GM10266 (cell line): ENCODE measurements around the gene MED16.
"Not testable (repeated sequence)": the region's sequence is repeated elsewhere in the genome, so short reads cannot be mapped to it uniquely, and the experiment has no call there.

ENCODE experiments used
- DNase-seq: peaks from one replicate; pipeline ENCODE4 v3.0.0; 2012; ENCODE audit errors: extremely low spot score
- TF ChIP-seq, protein P1 (sequence below): IDR thresholded peaks from 2 replicates; pipeline ENCODE4 v1.5.1; 2012; ENCODE audit warnings: mild to moderate bottlenecking, low read depth; ENCODE audit not compliant: control insufficient read depth, insufficient read depth; ENCODE audit errors: missing control alignments

The MED16 gene

DNA sequence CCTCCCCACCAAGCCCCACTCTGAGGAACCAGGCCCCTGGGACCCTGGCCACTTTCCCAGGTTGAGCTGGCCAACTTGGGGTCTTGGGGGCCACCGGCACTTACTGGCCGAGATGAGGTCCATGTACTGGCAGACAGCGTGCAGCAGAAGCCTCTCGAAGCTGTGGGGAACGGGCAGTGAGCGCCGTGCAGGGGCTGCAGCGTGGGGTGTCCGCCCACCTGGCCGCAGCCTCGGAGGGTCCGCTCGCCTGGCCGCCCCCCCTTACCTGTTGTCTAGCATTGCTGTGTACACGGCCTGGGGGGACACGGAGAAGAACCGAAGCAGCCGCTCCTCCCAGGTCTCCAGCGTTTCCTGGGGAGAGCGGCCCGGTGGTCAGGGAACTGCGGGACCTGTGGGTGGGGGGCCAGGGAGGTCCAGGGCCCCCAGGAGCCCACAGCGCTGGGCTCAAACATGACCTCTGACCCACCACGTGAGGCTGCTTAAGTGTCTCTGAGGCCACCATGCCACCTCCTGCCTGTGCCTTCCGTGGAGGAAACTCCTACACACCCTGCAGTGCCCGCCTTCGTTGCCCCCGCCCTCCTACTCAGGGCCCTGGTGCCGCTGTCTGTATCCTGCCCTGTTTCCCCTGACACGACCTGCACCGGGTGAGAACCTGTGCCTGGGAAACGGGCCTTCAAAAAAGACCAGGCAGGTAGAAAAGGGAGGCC is 6.5 kb upstream of the MED16 start:
- TF ChIP-seq, protein P1, sequence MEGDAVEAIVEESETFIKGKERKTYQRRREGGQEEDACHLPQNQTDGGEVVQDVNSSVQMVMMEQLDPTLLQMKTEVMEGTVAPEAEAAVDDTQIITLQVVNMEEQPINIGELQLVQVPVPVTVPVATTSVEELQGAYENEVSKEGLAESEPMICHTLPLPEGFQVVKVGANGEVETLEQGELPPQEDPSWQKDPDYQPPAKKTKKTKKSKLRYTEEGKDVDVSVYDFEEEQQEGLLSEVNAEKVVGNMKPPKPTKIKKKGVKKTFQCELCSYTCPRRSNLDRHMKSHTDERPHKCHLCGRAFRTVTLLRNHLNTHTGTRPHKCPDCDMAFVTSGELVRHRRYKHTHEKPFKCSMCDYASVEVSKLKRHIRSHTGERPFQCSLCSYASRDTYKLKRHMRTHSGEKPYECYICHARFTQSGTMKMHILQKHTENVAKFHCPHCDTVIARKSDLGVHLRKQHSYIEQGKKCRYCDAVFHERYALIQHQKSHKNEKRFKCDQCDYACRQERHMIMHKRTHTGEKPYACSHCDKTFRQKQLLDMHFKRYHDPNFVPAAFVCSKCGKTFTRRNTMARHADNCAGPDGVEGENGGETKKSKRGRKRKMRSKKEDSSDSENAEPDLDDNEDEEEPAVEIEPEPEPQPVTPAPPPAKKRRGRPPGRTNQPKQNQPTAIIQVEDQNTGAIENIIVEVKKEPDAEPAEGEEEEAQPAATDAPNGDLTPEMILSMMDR: no peak
- DNase-seq: no peak

DNA sequence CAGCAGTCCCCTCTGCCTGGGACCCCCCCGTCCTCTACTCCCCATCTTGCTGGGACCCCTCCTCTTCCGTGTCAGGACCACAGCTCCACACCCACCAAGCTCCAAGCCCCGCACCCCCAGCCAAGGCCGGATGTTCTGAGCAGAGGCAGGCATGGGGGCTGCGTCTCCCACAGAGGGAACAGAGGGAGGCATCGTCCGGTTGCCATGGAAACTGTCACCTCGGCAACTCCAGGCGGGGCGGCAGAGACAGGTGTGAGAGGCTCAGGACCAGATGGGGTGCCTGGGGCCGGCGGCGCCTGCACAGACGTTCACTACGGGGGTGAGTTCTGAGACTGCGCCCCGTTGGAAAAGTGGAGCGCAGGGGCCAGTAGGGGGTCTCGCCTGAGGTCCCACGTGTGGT is 5.7 kb upstream of the MED16 start:
- TF ChIP-seq, protein P1: no peak
- DNase-seq: no peak

DNA sequence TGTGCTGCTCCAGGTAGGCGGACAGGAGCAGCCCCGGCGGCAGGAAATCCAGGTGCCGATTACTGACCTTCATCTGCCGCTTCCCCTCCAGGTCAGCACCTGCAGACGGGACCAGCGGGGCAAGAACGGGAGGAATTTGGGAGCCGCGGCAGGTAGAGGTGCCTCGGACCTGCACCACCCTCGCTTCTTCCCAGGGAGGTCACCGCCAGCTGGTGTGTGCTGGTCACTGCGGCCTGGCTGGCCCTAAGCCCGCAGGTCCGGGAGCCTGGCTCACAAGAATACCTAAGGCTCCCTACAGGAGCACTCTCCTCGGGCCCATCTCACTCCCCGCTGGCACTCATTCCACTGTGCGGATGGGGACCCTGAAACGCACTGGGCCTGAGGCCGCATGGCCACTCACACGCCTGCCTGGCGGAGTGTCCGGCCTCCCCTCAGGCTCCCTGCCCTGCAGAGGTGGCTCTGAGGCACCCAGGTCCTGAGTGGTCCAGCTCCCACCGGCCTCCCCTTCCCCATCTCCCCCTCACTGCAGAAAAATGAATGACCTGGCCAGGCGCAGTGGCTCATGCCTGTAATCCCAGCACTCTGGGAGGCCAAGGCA is 4.6 kb upstream of the MED16 start:
- TF ChIP-seq, protein P1: peak; percentile 9
- no peak for DNase-seq

DNA sequence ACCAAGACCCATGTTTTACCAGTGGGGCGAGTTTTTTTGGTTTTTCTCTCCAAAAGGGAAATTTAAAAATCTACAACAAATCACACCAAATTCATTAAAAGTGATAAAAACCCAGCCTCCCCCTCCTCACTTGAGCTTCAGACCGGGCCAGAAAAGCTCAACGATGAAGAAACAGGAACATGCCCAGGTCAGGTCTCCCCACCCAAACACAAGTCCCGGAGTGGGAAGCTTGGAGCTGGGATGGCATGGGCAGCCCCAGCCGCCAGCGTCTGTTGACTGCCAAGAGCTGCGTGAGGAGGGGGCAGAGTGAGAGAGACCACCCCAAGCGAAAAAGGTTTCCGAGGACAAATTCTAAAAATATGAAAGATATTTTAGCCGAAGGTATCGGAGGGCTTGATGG is 4.0 kb upstream of the MED16 start:
- TF ChIP-seq, protein P1: no peak
- DNase-seq: no peak

DNA sequence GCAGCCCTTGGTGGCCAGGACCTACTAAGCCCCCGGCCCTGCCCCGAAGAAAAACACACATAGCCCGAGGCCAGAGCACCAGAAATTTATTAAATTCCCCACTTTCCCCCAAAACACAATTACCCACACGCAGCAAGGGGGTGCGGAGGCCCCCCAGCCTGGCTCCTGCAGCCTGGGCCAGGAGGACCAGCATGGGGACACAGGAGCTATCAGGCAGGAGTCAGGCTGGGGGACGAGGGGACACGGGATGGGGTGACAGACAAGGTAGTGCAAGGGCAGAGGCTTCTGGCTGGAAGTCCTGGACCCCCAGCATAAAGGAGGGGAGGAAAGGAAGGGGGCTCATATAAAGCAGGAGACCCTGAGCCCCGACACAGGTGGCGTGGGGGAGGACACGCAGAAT is 3.4 kb upstream of the MED16 start:
- no peak for DNase-seq
- TF ChIP-seq, protein P1: no peak

DNA sequence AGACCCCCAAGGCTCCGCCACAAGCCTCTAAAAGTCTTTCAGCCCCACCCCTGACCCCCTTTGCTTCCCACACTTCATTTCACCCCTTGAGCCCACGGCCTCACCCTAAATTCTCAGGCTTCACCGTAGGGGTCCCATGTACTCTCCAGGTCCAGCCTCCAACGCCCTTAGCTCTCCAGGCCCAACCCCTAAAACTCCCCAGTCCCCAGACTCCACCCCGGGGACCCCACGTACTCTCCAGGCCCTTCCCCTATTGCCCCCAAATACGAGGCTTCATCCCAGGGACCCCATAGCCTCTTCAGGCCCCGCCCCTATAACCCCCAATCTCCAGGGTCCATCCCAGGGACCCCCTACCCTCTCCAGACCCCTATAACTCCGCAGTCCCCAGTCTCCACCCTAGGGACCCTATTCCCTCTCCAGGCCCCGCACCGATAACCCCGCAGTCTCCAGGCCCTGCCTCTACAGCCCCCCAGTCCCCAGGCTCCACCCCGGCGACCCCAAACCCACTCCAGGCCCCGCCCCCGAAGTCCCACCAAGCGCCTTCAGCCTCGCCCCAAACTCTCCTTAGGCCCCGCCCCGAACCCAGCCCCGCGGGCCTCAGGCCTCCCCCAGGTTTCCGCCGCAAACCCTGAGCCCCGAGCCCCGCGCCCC is 619 bp downstream of the MED16 start:
- TF ChIP-seq, protein P1: no peak
- DNase-seq: peak; percentile 82

DNA sequence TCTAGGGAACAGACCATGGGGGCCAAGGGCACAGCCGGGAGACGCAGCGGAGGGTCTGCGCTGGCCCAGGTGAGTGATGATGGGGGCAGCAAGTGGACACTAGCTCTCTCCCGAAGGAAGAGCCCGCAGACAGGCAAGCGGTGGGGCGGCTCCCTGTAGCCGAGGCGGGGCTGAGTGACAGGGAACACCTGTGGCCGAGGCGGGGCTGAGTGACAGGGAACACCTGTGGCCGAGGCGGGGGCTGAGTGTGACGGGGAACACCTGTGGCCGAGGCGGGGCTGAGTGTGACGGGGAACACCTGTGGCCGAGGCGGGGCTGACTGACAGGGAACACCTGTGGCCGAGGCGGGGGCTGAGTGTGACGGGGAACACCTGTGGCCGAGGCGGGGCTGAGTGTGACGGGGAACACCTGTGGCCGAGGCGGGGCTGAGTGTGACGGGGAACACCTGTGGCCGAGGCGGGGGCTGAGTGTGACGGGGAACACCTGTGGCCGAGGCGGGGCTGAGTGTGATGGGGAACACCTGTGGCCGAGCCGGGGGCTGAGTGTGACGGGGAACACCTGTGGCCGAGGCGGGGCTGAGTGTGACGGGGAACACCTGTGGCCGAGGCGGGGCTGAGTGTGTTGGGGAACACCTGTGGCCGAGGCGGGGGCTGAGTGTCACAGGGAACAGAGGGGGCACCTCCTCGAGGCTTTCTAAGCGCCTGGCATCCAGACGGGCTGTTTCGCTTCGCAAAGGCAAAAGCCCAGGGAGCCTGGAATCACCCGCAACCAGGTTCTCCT is 1.4 kb downstream of the MED16 start:
- DNase-seq: not testable (repeated sequence)
